Breast epithelium (tissue), 3 donors: Measurements from ENCODE around the gene BTBD7.

ENCODE experiments used
- CTCF ChIP-seq, 3 donors: fragments of 450-650 bp; IDR thresholded peaks; one replicate each; pipeline ENCODE4 v1.5.1; 2016 to 2017; ENCODE audit warnings: antibody characterized with exemption in 3 of 3, mild to moderate bottlenecking in 3 of 3, moderate library complexity in 3 of 3
- POLR2A ChIP-seq: fragments of 450-650 bp; IDR thresholded peaks from one replicate; pipeline ENCODE4 v1.6.1; 2016; ENCODE audit warnings: antibody characterized with exemption, mild to moderate bottlenecking, moderate library complexity

- TF ChIP-seq CTCF (IDR thresholded peaks at IDR 0.05) (no peak), POLR2A (no peak)
Observed at GRCh38 chr14:93232159-93232558, 100.7 kb downstream of the BTBD7 start.
